ENCODE data around the gene PDXP.

The PDXP gene

GRCh38 chr22:37639771-37640590, 18.5 kb upstream of the PDXP start:
- Histone ChIP-seq H3K4me3 (ENCODE audit: insufficient read length, low read depth) (peak overlapping the region; percentile 75), H3K36me3 (ENCODE audit: insufficient read depth, insufficient read length, low read length) (peaks cover 36% of the 10 kb centered on the region), H3K4me1 (ENCODE audit: insufficient read depth, insufficient read length) (peaks cover 20% of the 10 kb centered on the region), H3K9me3 (ENCODE audit: insufficient read depth, low read length) (no peaks in the 10 kb centered on the region), H3K27me3 (ENCODE audit: insufficient read depth, insufficient read length) (no peaks in the 10 kb centered on the region), H3K9ac (ENCODE audit: insufficient read length, low read depth) (peak overlapping the region; percentile 85)
- TF ChIP-seq YY1 (IDR thresholded peaks at IDR 0.05; ENCODE audit: insufficient read depth, insufficient read length) (no peak), SUZ12 (IDR thresholded peaks at IDR 0.05; ENCODE audit: extremely low read depth, insufficient read depth, insufficient read length) (no peak), ZNF274 (IDR thresholded peaks at IDR 0.05; ENCODE audit: low read depth, low read length) (no peak)
- no peak for DNase-seq (ENCODE audit: low read depth, low spot score)

DNA sequence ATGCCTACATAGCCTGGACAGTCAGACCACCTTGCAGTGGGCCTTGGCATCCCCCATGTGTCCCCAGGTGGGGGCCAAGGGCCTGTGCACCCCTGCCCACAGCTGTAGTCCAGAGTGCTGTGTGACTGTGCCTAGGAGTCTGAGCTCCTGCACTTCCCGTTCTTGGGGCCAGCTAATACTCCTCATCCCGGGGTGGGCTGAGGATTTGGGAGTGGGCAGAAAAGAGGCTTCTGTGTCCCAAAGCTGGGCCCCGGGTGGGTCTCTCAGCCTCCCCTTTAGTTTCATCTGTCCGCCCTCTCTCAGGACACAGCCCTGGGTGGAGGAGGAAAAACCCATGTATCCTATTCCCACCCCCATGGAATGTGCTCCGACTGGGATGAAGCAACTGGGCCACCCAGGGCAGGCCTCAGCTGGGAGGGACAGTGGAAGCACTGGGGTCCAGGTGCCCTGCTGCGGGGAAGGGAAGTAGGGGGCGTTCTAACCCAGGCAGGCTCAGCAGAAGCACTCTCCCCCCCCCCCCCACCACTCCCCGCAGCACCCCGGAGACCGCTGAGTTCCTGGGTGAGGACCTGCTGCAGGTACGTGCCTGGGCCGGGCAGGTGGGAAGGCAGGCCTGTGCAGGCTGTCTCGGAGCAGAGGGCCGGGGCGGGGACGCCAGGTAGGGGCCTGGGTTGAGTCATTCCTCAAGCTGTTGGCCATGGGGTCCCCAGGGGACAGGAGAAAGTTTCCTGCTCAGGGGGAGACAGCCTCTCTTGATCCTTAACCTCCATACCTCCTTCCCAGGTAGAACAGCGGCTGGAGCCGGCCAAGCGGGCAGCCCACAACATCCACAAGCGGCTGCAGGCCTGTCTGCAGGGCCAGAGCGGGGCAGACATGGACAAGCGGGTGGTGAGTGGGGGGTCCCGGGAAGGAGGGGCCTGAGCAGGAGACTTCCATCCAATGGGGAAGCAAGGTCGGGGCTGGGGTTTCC, 17.6 kb upstream of the PDXP start:
- Histone ChIP-seq H3K9ac (ENCODE audit: insufficient read length, low read depth) (peak overlapping the region; percentile 81), H3K4me3 (ENCODE audit: insufficient read length, low read depth) (peak overlapping the region; percentile 41), H3K9me3 (ENCODE audit: insufficient read depth, low read length) (no peaks in the 10 kb centered on the region), H3K36me3 (ENCODE audit: insufficient read depth, insufficient read length, low read length) (peaks cover 40% of the 10 kb centered on the region), H3K27me3 (ENCODE audit: insufficient read depth, insufficient read length) (no peaks in the 10 kb centered on the region), H3K4me1 (ENCODE audit: insufficient read depth, insufficient read length) (peaks cover 20% of the 10 kb centered on the region)
- no peak for TF ChIP-seq YY1 (IDR thresholded peaks at IDR 0.05; ENCODE audit: insufficient read depth, insufficient read length)
- TF ChIP-seq ZNF274 (IDR thresholded peaks at IDR 0.05; ENCODE audit: low read depth, low read length), result no peak
- no peak for TF ChIP-seq SUZ12 (IDR thresholded peaks at IDR 0.05; ENCODE audit: extremely low read depth, insufficient read depth, insufficient read length)
- DNase-seq (ENCODE audit: low read depth, low spot score), result no peak

DNA sequence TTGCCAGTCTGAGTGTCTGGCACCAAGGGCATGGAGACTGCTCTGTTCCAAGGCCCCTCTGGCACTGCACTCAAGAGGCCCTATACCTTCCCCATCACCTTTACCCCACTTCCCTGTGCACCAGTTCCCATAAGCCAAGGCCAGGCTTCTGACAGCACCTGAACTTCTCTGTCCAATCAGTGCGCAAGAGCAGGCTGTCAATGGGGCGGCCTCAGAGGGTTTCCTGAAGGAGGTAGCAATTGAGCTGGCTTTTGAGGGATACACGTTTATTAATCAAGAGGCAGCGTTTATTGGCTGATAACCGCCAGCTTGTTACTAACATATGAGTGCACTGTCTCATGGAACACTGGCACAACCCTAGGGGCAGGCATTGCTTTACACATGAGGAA, 17.0 kb upstream of the PDXP start:
- H3K36me3 ChIP-seq (ENCODE audit: insufficient read depth, insufficient read length, low read length), result peaks cover 43% of the 10 kb centered on the region
- peak overlapping the region; percentile 21 for H3K9ac ChIP-seq (ENCODE audit: insufficient read length, low read depth)
- no peak for DNase-seq (ENCODE audit: low read depth, low spot score)
- no peak for TF ChIP-seq ZNF274 (IDR thresholded peaks at IDR 0.05; ENCODE audit: low read depth, low read length)
- no peak for TF ChIP-seq SUZ12 (IDR thresholded peaks at IDR 0.05; ENCODE audit: extremely low read depth, insufficient read depth, insufficient read length)
- TF ChIP-seq YY1 (IDR thresholded peaks at IDR 0.05; ENCODE audit: insufficient read depth, insufficient read length), result no peak
- H3K9me3 ChIP-seq (ENCODE audit: insufficient read depth, low read length), result no peaks in the 10 kb centered on the region
- H3K4me3 ChIP-seq (ENCODE audit: insufficient read length, low read depth), result no peak overlapping the region
- peaks cover 17% of the 10 kb centered on the region for H3K4me1 ChIP-seq (ENCODE audit: insufficient read depth, insufficient read length)
- no peaks in the 10 kb centered on the region for H3K27me3 ChIP-seq (ENCODE audit: insufficient read depth, insufficient read length)

- DNase-seq (ENCODE audit: low read depth, low spot score), result no peak
- Histone ChIP-seq H3K9ac (ENCODE audit: insufficient read length, low read depth) (peak overlapping the region; percentile 34), H3K4me3 (ENCODE audit: insufficient read length, low read depth) (no peak overlapping the region), H3K36me3 (ENCODE audit: insufficient read depth, insufficient read length, low read length) (peaks cover 55% of the 10 kb centered on the region), H3K27me3 (ENCODE audit: insufficient read depth, insufficient read length) (no peaks in the 10 kb centered on the region), H3K4me1 (ENCODE audit: insufficient read depth, insufficient read length) (peaks cover 9% of the 10 kb centered on the region), H3K9me3 (ENCODE audit: insufficient read depth, low read length) (no peaks in the 10 kb centered on the region)
- no peak for TF ChIP-seq SUZ12 (IDR thresholded peaks at IDR 0.05; ENCODE audit: extremely low read depth, insufficient read depth, insufficient read length)
- no peak for TF ChIP-seq YY1 (IDR thresholded peaks at IDR 0.05; ENCODE audit: insufficient read depth, insufficient read length)
- no peak for TF ChIP-seq ZNF274 (IDR thresholded peaks at IDR 0.05; ENCODE audit: low read depth, low read length)
Observed at GRCh38 chr22:37643225-37643847, 15.2 kb upstream of the PDXP start.

DNA sequence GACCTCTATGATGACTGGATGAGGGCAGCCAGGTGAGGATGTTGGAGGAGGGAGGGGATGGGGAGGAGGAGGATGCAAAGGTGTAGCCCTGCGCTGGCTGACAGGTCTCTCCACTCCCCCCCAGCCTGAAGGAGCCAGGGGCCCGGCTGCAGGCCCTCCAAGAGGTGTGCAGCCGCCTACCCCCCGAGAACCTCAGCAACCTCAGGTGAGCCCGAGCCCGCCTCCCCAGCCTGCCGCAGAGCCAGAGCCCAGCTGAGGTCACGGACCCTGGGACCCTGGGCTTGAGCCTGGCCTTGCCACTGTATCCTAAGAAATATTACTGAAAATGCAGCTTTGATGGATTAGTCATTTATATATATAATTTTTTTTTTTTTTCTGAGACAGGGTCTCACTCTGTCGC, 11.2 kb upstream of the PDXP start:
- no peak for DNase-seq (ENCODE audit: low read depth, low spot score)
- peaks cover 71% of the 10 kb centered on the region for H3K36me3 ChIP-seq (ENCODE audit: insufficient read depth, insufficient read length, low read length)
- H3K9ac ChIP-seq (ENCODE audit: insufficient read length, low read depth), result no peak overlapping the region
- no peaks in the 10 kb centered on the region for H3K27me3 ChIP-seq (ENCODE audit: insufficient read depth, insufficient read length)
- H3K4me3 ChIP-seq (ENCODE audit: insufficient read length, low read depth), result no peak overlapping the region
- no peaks in the 10 kb centered on the region for H3K9me3 ChIP-seq (ENCODE audit: insufficient read depth, low read length)
- TF ChIP-seq YY1 (IDR thresholded peaks at IDR 0.05; ENCODE audit: insufficient read depth, insufficient read length) (no peak), SUZ12 (IDR thresholded peaks at IDR 0.05; ENCODE audit: extremely low read depth, insufficient read depth, insufficient read length) (no peak), ZNF274 (IDR thresholded peaks at IDR 0.05; ENCODE audit: low read depth, low read length) (no peak)
- H3K4me1 ChIP-seq (ENCODE audit: insufficient read depth, insufficient read length), result peaks cover 3% of the 10 kb centered on the region

DNA sequence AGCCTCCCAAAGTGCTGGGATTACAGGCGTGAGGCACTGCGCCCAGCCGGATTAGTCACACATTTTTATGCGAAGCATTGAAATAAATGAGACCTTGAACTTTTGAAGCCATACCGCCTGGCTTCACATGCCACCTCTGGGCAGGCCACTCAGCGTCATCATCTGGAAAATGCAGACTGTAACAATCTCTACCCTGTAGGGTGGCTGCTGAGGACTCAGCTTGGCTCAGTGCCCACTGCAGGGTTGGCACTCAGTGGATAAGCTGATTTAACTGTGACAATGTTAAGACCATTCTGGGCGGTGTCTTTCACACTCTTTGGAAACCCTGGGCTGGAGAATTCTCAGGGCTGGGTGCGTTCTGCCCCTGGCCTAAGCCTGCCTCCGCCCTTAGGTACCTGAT, 10.6 kb upstream of the PDXP start:
- Histone ChIP-seq H3K9me3 (ENCODE audit: insufficient read depth, low read length) (no peaks in the 10 kb centered on the region), H3K9ac (ENCODE audit: insufficient read length, low read depth) (no peak overlapping the region), H3K4me3 (ENCODE audit: insufficient read length, low read depth) (no peak overlapping the region), H3K27me3 (ENCODE audit: insufficient read depth, insufficient read length) (no peaks in the 10 kb centered on the region), H3K4me1 (ENCODE audit: insufficient read depth, insufficient read length) (peaks cover 3% of the 10 kb centered on the region), H3K36me3 (ENCODE audit: insufficient read depth, insufficient read length, low read length) (peaks cover 65% of the 10 kb centered on the region)
- DNase-seq (ENCODE audit: low read depth, low spot score), result no peak
- TF ChIP-seq ZNF274 (IDR thresholded peaks at IDR 0.05; ENCODE audit: low read depth, low read length) (no peak), YY1 (IDR thresholded peaks at IDR 0.05; ENCODE audit: insufficient read depth, insufficient read length) (no peak), SUZ12 (IDR thresholded peaks at IDR 0.05; ENCODE audit: extremely low read depth, insufficient read depth, insufficient read length) (no peak)

Measured in NT2/D1 (cell line).